SHP77 (cell line): Measurements from ENCODE around the gene B4GALT3.

Source experiments
- DNase-seq, 2 experiments: peaks; one replicate each; lab custom pipeline; 2025; lab: John Stamatoyannopoulos, UW

Gene B4GALT3

DNA sequence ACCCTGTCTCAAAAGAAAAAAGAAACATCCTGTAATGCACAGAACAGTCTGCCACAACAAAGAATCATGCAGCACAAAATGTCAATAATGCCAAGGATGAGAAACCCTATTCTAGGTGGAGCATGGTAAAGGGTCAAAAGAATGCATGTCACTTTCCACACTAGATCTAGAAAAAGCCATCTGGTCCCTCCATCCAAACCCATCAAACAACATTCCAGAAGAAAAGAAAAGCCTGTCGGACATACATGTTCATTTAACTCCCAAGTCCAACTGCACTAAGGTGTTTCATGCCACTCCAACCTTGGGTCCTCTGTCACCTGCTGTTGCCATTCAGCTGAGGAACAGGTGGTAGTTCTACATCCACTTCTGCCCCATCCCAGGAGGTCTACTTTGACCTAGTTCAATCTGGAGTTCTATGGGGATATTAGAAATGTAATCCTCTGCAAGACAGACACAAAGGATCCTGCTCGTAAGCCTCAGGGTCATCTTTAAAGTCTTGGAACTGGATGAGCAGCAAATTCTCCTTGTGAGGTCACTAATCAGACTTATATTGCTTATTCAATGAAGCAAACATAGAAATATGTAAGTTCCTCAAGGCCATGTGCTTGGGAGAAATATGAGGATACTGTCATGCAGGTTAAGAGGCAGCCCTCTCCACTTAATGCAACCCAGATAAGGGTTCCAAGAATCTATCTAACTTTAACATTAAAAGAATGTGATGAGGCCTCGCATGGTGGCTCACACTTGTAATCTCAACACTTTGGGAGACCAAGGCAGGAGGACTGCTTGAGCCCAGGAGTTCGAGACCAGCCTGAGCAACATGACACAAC is 48.5 kb downstream of the B4GALT3 start:
- no peak for DNase-seq

- DNase-seq = no peak
Observed at GRCh38 chr1:161127649-161128048, 49.7 kb downstream of the B4GALT3 start.

GRCh38 chr1:161122967-161123366 is 54.3 kb downstream of the B4GALT3 start:
- no peak for DNase-seq

DNA sequence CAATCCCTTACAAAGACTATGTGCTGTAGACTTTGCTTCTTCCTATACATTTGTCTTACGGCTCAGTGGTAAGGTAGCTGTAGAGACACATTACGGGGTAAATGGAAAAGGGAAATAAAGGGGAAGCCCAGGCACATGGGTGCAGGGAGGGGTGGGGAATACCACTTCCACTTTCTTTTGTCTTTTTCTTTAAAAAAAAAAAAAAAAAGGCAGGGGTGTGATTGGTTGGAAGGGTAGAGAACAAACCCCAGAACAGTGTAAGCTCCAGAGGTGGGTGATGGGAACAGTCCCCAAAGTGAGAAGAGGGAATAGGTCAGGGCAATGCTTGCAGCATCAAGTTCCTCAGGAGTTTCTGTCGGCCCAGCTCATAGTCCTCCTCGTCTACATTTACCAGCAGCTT is 55.5 kb downstream of the B4GALT3 start:
- DNase-seq = no peak
